Neural progenitor cell (in vitro differentiated cells): Measurements from ENCODE around the gene ANHX.

Experiments
- CTCF ChIP-seq: fragments of 200-600 bp; sonication (generic); IDR thresholded peaks from 2 replicates; pipeline ENCODE4 v1.5.1; 2017; ENCODE audit warnings: antibody characterized with exemption, mild to moderate bottlenecking
- EZH2 ChIP-seq: fragments of 200-600 bp; sonication (generic); IDR thresholded peaks from 2 replicates; pipeline ENCODE4 v1.6.1; 2017; ENCODE audit warnings: antibody characterized with exemption, mild to moderate bottlenecking, moderate library complexity

GRCh38 chr12:133220521-133220920, 15.2 kb downstream of the ANHX start:
- TF ChIP-seq CTCF, result no peak
- no peak for TF ChIP-seq EZH2
